HepG2 (cell line): ENCODE measurements around the gene PTCRA. TPM values are rescaled to one million over a fixed set of nuclear protein-coding genes. Genes with fewer than 3 reads are reported as not detected.

Experiments
- ARHGAP35 ChIP-seq: sonication (generic); formaldehyde crosslinking; IDR thresholded peaks from 2 replicates; pipeline ENCODE4 v1.9.0; 2022; ENCODE audit warnings: mild to moderate bottlenecking, inconsistent platforms, moderate library complexity, missing genetic modification reagents, borderline replicate concordance
- ATF1 ChIP-seq: IDR thresholded peaks from 2 replicates; pipeline ENCODE4 v1.6.1; 2016; ENCODE audit warnings: mild to moderate bottlenecking, control low read depth
- CBX1 ChIP-seq: IDR thresholded peaks from one replicate; pipeline ENCODE4 v1.6.1; 2016; ENCODE audit warnings: antibody characterized with exemption, low read depth
- DNMT3B ChIP-seq: conservative IDR thresholded peaks from 2 replicates; pipeline ENCODE4 v1.6.1; 2016; ENCODE audit warnings: missing biosample characterization, control low read depth
- FOXM1 ChIP-seq: sonication (generic); formaldehyde crosslinking; IDR thresholded peaks from 2 replicates; pipeline ENCODE4 v1.5.0; 2020; ENCODE audit warnings: missing genetic modification reagents
- GATAD1 ChIP-seq: IDR thresholded peaks from 2 replicates; pipeline ENCODE4 v1.6.1; 2016; ENCODE audit warnings: missing genetic modification reagents, missing compliant biosample characterization
- NFATC3 ChIP-seq: sonication (generic); formaldehyde crosslinking; IDR thresholded peaks from 2 replicates; pipeline ENCODE4 v1.5.1; 2020; ENCODE audit warnings: mild to moderate bottlenecking, missing genetic modification reagents
- ONECUT2 ChIP-seq: sonication (generic); formaldehyde crosslinking; IDR thresholded peaks from 2 replicates; pipeline ENCODE4 v1.4.0; 2020; ENCODE audit warnings: missing genetic modification reagents
- RXRA ChIP-seq: sonication (generic); formaldehyde crosslinking; IDR thresholded peaks from 2 replicates; pipeline ENCODE4 v1.5.1; 2020; ENCODE audit warnings: missing genetic modification reagents
- SAFB2 ChIP-seq: sonication (generic); formaldehyde crosslinking; IDR thresholded peaks from 2 replicates; pipeline ENCODE4 v1.5.1; 2020; ENCODE audit warnings: missing genetic modification reagents, low read depth, mild to moderate bottlenecking, borderline replicate concordance
- TARDBP ChIP-seq: sonication (generic); formaldehyde crosslinking; IDR thresholded peaks from 2 replicates; pipeline ENCODE4 v1.8.0; 2022; ENCODE audit warnings: mild to moderate bottlenecking, missing genetic modification reagents
- TRIM24 ChIP-seq: sonication (generic); formaldehyde crosslinking; IDR thresholded peaks from 2 replicates; pipeline ENCODE4 v1.8.0; 2022; ENCODE audit warnings: mild to moderate bottlenecking, missing genetic modification reagents
- YEATS2 ChIP-seq: sonication (generic); formaldehyde crosslinking; IDR thresholded peaks from 2 replicates; pipeline ENCODE4 v1.4.0; 2020; ENCODE audit warnings: missing genetic modification reagents, borderline replicate concordance
- ZBTB7A ChIP-seq: sonication (generic); formaldehyde crosslinking; IDR thresholded peaks from 2 replicates; pipeline ENCODE4 v1.8.0; 2022; ENCODE audit warnings: mild to moderate bottlenecking, missing genetic modification reagents
- ZBTB7B ChIP-seq: sonication (generic); formaldehyde crosslinking; IDR thresholded peaks from 2 replicates; pipeline ENCODE4 v1.4.0; 2020; ENCODE audit warnings: missing genetic modification reagents
- ZFP37 ChIP-seq: sonication (generic); formaldehyde crosslinking; IDR thresholded peaks from 2 replicates; pipeline ENCODE4 v1.4.0; 2020; ENCODE audit warnings: missing genetic modification reagents, borderline replicate concordance
- ZNF207 ChIP-seq: fragments of 450-650 bp; IDR thresholded peaks from 2 replicates; pipeline ENCODE4 v1.6.1; 2016; ENCODE audit warnings: antibody characterized with exemption, borderline replicate concordance
- ZNF296 ChIP-seq: sonication (generic); formaldehyde crosslinking; conservative IDR thresholded peaks from 2 replicates; pipeline ENCODE4 v1.5.0; 2020; ENCODE audit warnings: mild to moderate bottlenecking, missing genetic modification reagents
- ZNF335 ChIP-seq: sonication (generic); formaldehyde crosslinking; IDR thresholded peaks from 2 replicates; pipeline ENCODE4 v1.4.0; 2020; ENCODE audit warnings: missing genetic modification reagents
- ZNF33B ChIP-seq: sonication (generic); formaldehyde crosslinking; IDR thresholded peaks from 2 replicates; pipeline ENCODE4 v1.5.1; 2020; ENCODE audit warnings: mild to moderate bottlenecking, missing genetic modification reagents
- ZSCAN29 ChIP-seq: sonication (generic); formaldehyde crosslinking; conservative IDR thresholded peaks from 2 replicates; pipeline ENCODE4 v1.4.0; 2020; ENCODE audit warnings: mild to moderate bottlenecking, missing genetic modification reagents
- ZUFSP ChIP-seq: sonication (generic); formaldehyde crosslinking; IDR thresholded peaks from 2 replicates; pipeline ENCODE4 v1.9.0; 2021; ENCODE audit warnings: missing genetic modification reagents, mild to moderate bottlenecking, borderline replicate concordance
- polyA plus RNA-seq, 8 experiments: library from polyadenylated mRNA; depleted of rRNA in 3 of 8; stranded (reverse) in 7 of 8; unstranded in 1 of 8; fragments of >200 nt; fragmentation: Illumina TruSeq in 4 of 8; extraction: Trizol in 4 of 8; gene quantifications; 2 replicates each; pipeline versions ENCODE4 v1.2.1 to v1.2.3, GENCODE V29; 2011 to 2016; ENCODE audit warnings: low read depth in 4 of 8, missing spikeins in 1 of 8, mixed read lengths in 1 of 8; ENCODE audit not compliant: insufficient read depth in 1 of 8
- total RNA-seq, 5 experiments: library from RNA; depleted of rRNA; stranded (reverse); fragments of >200 nt; fragmentation: Illumina TruSeq; extraction: Trizol; gene quantifications; 2 replicates each; pipeline ENCODE4 v1.2.3, GENCODE V29; 2016; ENCODE audit warnings: low read depth in 1 of 5
- TF ChIP-seq, protein P1 (sequence below): sonication (generic); formaldehyde crosslinking; IDR thresholded peaks from 2 replicates; pipeline ENCODE4 v1.5.1; 2020; ENCODE audit warnings: missing genetic modification reagents, mild to moderate bottlenecking, borderline replicate concordance
- TF ChIP-seq, protein P2 (sequence below): sonication (generic); formaldehyde crosslinking; IDR thresholded peaks from 2 replicates; pipeline ENCODE4 v1.8.1; 2023; ENCODE audit warnings: mild to moderate bottlenecking, inconsistent platforms, moderate library complexity, missing genetic modification reagents, borderline replicate concordance
- TF ChIP-seq, protein P3 (sequence below): sonication (generic); formaldehyde crosslinking; IDR thresholded peaks from 2 replicates; pipeline ENCODE4 v1.4.0; 2020; ENCODE audit warnings: mild to moderate bottlenecking, missing genetic modification reagents

PTCRA gene
- total and polyA plus RNA-seq, 2 of the 13 experiments (the other 11 are each of a cell fraction or from before 2014, with no cell fraction given): not detected

GRCh38 chr6:42960243-42961019 lies 44.6 kb downstream of the PTCRA start, which contains the start of gene GNMT (continued):
- TF ChIP-seq, protein P1, sequence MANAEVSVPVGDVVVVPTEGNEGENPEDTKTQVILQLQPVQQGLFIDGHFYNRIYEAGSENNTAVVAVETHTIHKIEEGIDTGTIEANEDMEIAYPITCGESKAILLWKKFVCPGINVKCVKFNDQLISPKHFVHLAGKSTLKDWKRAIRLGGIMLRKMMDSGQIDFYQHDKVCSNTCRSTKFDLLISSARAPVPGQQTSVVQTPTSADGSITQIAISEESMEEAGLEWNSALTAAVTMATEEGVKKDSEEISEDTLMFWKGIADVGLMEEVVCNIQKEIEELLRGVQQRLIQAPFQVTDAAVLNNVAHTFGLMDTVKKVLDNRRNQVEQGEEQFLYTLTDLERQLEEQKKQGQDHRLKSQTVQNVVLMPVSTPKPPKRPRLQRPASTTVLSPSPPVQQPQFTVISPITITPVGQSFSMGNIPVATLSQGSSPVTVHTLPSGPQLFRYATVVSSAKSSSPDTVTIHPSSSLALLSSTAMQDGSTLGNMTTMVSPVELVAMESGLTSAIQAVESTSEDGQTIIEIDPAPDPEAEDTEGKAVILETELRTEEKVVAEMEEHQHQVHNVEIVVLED (CRISPR knock-in tag): peak; percentile 57; the same call in 1 of the 2 replicates
- TF ChIP-seq NFATC3 (CRISPR knock-in tag) (0 out of 2 replicates have a peak, but pooled peaks have one; percentile 41), SAFB2 (0 out of 2 replicates have a peak, but pooled peaks have one; percentile 38), ZNF33B (CRISPR knock-in tag) (no peak), CBX1 (no peak), TRIM24 (CRISPR knock-in tag) (no peak), ZFP37 (CRISPR knock-in tag) (no peak; the same call in 1 of the 2 replicates), DNMT3B (CRISPR knock-in tag) (peak; percentile 77; the same call in 1 of the 2 replicates), ZNF296 (CRISPR knock-in tag) (no peak), RXRA (CRISPR knock-in tag) (peak; percentile 31; the same call in 1 of the 2 replicates), ARHGAP35 (CRISPR knock-in tag) (peak; percentile 40; the same call in 1 of the 2 replicates), ATF1 (no peak), ZNF207 (no peak), GATAD1 (CRISPR knock-in tag) (no peak), ZUFSP (CRISPR knock-in tag) (no peak), YEATS2 (CRISPR knock-in tag) (peak; percentile 54; the same call in 1 of the 2 replicates), ZBTB7A (CRISPR knock-in tag) (no peak; the same call in 1 of the 2 replicates), TARDBP (CRISPR knock-in tag) (peak; percentile 85), ZSCAN29 (CRISPR knock-in tag) (0 out of 2 replicates have a peak, but pooled peaks have one; percentile 48), ONECUT2 (CRISPR knock-in tag) (no peak), ZNF335 (CRISPR knock-in tag) (no peak; the same call in 1 of the 2 replicates), FOXM1 (CRISPR knock-in tag) (peak; percentile 44; the same call in 1 of the 2 replicates), ZBTB7B (CRISPR knock-in tag) (peak; percentile 51)
- TF ChIP-seq, protein P2, sequence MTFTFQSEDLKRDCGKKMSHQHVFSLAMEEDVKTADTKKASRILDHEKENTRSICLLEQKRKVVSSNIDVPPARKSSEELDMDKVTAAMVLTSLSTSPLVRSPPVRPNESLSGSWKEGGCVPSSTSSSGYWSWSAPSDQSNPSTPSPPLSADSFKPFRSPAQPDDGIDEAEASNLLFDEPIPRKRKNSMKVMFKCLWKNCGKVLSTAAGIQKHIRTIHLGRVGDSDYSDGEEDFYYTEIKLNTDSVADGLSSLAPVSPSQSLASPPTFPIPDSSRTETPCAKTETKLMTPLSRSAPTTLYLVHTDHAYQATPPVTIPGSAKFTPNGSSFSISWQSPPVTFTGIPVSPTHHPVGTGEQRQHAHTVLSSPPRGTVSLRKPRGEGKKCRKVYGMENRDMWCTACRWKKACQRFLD (CRISPR knock-in tag): peak; percentile 87; the same call in 1 of the 2 replicates
- TF ChIP-seq, protein P3, sequence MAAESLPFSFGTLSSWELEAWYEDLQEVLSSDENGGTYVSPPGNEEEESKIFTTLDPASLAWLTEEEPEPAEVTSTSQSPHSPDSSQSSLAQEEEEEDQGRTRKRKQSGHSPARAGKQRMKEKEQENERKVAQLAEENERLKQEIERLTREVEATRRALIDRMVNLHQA (CRISPR knock-in tag): no peak
